Measurements from ENCODE around the gene GZMA. TPM values are rescaled to one million over a fixed set of nuclear protein-coding genes. Genes with fewer than 3 reads are reported as not detected.

Gene GZMA
- total RNA-seq, 4 donors from 2014 or later: 0.90 TPM; not detected in 3

- DNase-seq (ENCODE audit: low spot score in 2 of 2): no peak
- Histone ChIP-seq H3K4me3 (no peak overlapping the region), H3K36me3 (no peaks in the 10 kb centered on the region), H3K27me3 (no peaks in the 10 kb centered on the region), H3K27ac (no peak overlapping the region), H3K9me3 (no peaks in the 10 kb centered on the region), H3K4me1 (no peaks in the 10 kb centered on the region)
- 78 to 93% methylated on average over 2 of the region's 2 CpGs for WGBS, 2 donors
- no peak for TF ChIP-seq CTCF (IDR thresholded peaks at IDR 0.05)
- no peak for TF ChIP-seq EP300 (IDR thresholded peaks at IDR 0.05)
- no peak for TF ChIP-seq POLR2A (IDR thresholded peaks at IDR 0.05)
Observed at GRCh38 chr5:55110217-55110616, 7.8 kb downstream of the GZMA start.

- DNase-seq (ENCODE audit: low spot score in 2 of 2): no peak
- TF ChIP-seq CTCF (IDR thresholded peaks at IDR 0.05) (no peak), EP300 (IDR thresholded peaks at IDR 0.05) (no peak), POLR2A (IDR thresholded peaks at IDR 0.05) (no peak)
- H3K4me1 ChIP-seq: no peaks in the 10 kb centered on the region
- no peaks in the 10 kb centered on the region for H3K36me3 ChIP-seq
- no peaks in the 10 kb centered on the region for H3K9me3 ChIP-seq
- no peak overlapping the region for H3K27ac ChIP-seq
- H3K27me3 ChIP-seq: no peaks in the 10 kb centered on the region
- no peak overlapping the region for H3K4me3 ChIP-seq
Observed at GRCh38 chr5:55113327-55113726, 10.9 kb downstream of the GZMA start.

- Histone ChIP-seq H3K4me1 (no peaks in the 10 kb centered on the region), H3K9me3 (no peaks in the 10 kb centered on the region), H3K27me3 (no peaks in the 10 kb centered on the region), H3K27ac (no peak overlapping the region), H3K4me3 (no peak overlapping the region), H3K36me3 (no peaks in the 10 kb centered on the region)
- 65 to 66% methylated on average over 3 of the region's 3 CpGs for WGBS, 2 donors
- no peak for DNase-seq (ENCODE audit: low spot score in 2 of 2)
- TF ChIP-seq EP300 (IDR thresholded peaks at IDR 0.05) (no peak), POLR2A (IDR thresholded peaks at IDR 0.05) (no peak), CTCF (IDR thresholded peaks at IDR 0.05) (no peak)
Observed at GRCh38 chr5:55114061-55114460, 11.6 kb downstream of the GZMA start.

GRCh38 chr5:55123365-55123764 is 20.9 kb downstream of the GZMA start:
- H3K27ac ChIP-seq: no peak overlapping the region
- WGBS, 2 donors: 82 to 87% methylated on average over 3 of the region's 3 CpGs
- no peak for TF ChIP-seq CTCF (IDR thresholded peaks at IDR 0.05)
- no peak for TF ChIP-seq POLR2A (IDR thresholded peaks at IDR 0.05)
- TF ChIP-seq EP300 (IDR thresholded peaks at IDR 0.05): no peak
- H3K9me3 ChIP-seq: no peaks in the 10 kb centered on the region
- no peaks in the 10 kb centered on the region for H3K4me1 ChIP-seq
- H3K27me3 ChIP-seq: no peaks in the 10 kb centered on the region
- H3K36me3 ChIP-seq: no peaks in the 10 kb centered on the region
- H3K4me3 ChIP-seq: no peak overlapping the region
- no peak for DNase-seq (ENCODE audit: low spot score in 2 of 2)

GRCh38 chr5:55134053-55134722 is 31.7 kb downstream of the GZMA start:
- no peak for DNase-seq (ENCODE audit: low spot score in 2 of 2)
- Histone ChIP-seq H3K4me3 (no peak overlapping the region), H3K27me3 (no peaks in the 10 kb centered on the region), H3K4me1 (no peaks in the 10 kb centered on the region), H3K36me3 (no peaks in the 10 kb centered on the region), H3K9me3 (peaks cover 0 to 19% (median 0%) of the 10 kb centered on the region in 4 donors), H3K27ac (no peak overlapping the region)
- TF ChIP-seq POLR2A (IDR thresholded peaks at IDR 0.05) (no peak), EP300 (IDR thresholded peaks at IDR 0.05) (no peak), CTCF (IDR thresholded peaks at IDR 0.05) (no peak)
- WGBS, 2 donors: 82 to 83% methylated on average over 5 of the region's 5 CpGs
